ENCODE measurements around the gene VIPR1.

- TF ChIP-seq IRF3 (IDR thresholded peaks at IDR 0.05; ENCODE audit: low read depth, low read length) (no peak), CTCF (IDR thresholded peaks at IDR 0.05) (no peak; the same call in 1 of the 2 replicates), TEAD4 (IDR thresholded peaks at IDR 0.05; ENCODE audit: borderline replicate concordance, insufficient read depth) (no peak), RXRA (IDR thresholded peaks at IDR 0.05; ENCODE audit: borderline replicate concordance, low read depth) (no peak; the same call in 1 of the 2 replicates), POLR2AphosphoS5 (IDR thresholded peaks at IDR 0.05; ENCODE audit: low read depth, low read length) (peak; percentile 41; the same call in 1 of the 2 replicates), TAF1 (IDR thresholded peaks at IDR 0.05; ENCODE audit: borderline replicate concordance, low read depth, low read length) (peak; percentile 36; the same call in 1 of the 2 replicates), SMC3 (IDR thresholded peaks at IDR 0.05; ENCODE audit: low read depth, low read length) (peak; percentile 22), FOSL2 (IDR thresholded peaks at IDR 0.05; ENCODE audit: borderline replicate concordance, low read depth) (no peak)
- TF ChIP-seq, protein P1, sequence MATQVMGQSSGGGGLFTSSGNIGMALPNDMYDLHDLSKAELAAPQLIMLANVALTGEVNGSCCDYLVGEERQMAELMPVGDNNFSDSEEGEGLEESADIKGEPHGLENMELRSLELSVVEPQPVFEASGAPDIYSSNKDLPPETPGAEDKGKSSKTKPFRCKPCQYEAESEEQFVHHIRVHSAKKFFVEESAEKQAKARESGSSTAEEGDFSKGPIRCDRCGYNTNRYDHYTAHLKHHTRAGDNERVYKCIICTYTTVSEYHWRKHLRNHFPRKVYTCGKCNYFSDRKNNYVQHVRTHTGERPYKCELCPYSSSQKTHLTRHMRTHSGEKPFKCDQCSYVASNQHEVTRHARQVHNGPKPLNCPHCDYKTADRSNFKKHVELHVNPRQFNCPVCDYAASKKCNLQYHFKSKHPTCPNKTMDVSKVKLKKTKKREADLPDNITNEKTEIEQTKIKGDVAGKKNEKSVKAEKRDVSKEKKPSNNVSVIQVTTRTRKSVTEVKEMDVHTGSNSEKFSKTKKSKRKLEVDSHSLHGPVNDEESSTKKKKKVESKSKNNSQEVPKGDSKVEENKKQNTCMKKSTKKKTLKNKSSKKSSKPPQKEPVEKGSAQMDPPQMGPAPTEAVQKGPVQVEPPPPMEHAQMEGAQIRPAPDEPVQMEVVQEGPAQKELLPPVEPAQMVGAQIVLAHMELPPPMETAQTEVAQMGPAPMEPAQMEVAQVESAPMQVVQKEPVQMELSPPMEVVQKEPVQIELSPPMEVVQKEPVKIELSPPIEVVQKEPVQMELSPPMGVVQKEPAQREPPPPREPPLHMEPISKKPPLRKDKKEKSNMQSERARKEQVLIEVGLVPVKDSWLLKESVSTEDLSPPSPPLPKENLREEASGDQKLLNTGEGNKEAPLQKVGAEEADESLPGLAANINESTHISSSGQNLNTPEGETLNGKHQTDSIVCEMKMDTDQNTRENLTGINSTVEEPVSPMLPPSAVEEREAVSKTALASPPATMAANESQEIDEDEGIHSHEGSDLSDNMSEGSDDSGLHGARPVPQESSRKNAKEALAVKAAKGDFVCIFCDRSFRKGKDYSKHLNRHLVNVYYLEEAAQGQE (IDR thresholded peaks at IDR 0.05; ENCODE audit: low read depth, low read length): no peak
- TF ChIP-seq, protein P2, sequence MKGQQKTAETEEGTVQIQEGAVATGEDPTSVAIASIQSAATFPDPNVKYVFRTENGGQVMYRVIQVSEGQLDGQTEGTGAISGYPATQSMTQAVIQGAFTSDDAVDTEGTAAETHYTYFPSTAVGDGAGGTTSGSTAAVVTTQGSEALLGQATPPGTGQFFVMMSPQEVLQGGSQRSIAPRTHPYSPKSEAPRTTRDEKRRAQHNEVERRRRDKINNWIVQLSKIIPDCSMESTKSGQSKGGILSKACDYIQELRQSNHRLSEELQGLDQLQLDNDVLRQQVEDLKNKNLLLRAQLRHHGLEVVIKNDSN (IDR thresholded peaks at IDR 0.05; ENCODE audit: borderline replicate concordance, low read depth): 0 out of 2 replicates have a peak, but pooled peaks have one; percentile 17
- TF ChIP-seq, protein P3, sequence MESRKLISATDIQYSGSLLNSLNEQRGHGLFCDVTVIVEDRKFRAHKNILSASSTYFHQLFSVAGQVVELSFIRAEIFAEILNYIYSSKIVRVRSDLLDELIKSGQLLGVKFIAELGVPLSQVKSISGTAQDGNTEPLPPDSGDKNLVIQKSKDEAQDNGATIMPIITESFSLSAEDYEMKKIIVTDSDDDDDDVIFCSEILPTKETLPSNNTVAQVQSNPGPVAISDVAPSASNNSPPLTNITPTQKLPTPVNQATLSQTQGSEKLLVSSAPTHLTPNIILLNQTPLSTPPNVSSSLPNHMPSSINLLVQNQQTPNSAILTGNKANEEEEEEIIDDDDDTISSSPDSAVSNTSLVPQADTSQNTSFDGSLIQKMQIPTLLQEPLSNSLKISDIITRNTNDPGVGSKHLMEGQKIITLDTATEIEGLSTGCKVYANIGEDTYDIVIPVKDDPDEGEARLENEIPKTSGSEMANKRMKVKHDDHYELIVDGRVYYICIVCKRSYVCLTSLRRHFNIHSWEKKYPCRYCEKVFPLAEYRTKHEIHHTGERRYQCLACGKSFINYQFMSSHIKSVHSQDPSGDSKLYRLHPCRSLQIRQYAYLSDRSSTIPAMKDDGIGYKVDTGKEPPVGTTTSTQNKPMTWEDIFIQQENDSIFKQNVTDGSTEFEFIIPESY (IDR thresholded peaks at IDR 0.05; ENCODE audit: borderline replicate concordance, low read depth): no peak
Observed at GRCh38 chr3:42581709-42582473, 79.4 kb downstream of the VIPR1 start, which contains the start of gene SEC22C.

Data from SK-N-SH (cell line).